ENCODE results near the gene HAGH.

Gene HAGH

DNA sequence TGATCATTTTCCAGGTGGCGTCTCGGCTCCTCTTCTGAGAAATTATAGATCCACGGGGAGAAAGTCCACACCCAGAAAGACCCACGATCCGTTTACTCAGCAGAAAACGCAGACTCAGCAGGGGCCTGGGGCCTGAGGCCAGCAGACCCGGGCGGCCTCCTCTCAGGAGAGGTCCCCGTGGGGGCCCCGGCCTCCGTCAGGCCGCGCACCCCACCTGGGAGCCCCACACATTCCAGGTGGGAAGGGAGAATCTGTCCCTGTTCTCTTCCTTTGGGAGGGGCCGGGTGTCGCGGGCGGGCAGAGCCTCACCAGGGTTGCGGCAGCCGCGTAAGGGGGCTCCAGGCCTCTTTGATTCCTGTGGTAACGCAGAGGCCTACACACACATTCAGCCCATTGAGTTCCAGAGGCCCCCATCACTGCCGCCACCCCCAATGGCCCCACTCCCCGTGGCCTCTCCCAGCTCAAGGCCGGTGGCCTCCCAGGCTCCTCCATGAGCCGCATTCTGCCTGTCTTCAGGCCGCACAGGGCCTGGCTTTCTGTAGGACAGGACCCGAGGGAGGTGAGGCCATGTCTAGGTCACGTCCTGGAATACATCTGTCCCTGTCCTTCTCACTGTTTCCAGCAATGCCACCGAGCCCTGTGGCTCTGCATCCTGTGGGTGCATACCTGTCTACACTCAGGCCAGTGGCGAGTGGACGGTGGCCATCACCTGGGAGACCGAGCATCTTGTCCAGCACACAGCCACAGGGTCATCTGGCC is 31.5 kb downstream of the HAGH start:
- TF ChIP-seq, protein P1, sequence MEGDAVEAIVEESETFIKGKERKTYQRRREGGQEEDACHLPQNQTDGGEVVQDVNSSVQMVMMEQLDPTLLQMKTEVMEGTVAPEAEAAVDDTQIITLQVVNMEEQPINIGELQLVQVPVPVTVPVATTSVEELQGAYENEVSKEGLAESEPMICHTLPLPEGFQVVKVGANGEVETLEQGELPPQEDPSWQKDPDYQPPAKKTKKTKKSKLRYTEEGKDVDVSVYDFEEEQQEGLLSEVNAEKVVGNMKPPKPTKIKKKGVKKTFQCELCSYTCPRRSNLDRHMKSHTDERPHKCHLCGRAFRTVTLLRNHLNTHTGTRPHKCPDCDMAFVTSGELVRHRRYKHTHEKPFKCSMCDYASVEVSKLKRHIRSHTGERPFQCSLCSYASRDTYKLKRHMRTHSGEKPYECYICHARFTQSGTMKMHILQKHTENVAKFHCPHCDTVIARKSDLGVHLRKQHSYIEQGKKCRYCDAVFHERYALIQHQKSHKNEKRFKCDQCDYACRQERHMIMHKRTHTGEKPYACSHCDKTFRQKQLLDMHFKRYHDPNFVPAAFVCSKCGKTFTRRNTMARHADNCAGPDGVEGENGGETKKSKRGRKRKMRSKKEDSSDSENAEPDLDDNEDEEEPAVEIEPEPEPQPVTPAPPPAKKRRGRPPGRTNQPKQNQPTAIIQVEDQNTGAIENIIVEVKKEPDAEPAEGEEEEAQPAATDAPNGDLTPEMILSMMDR (IDR thresholded peaks at IDR 0.05; ENCODE audit: low read depth, low read length), result no peak
- DNase-seq (ENCODE audit: low read depth in 2 of 2), result no peak
- H3K4me3 ChIP-seq (replicated peaks in 1 of 2; ENCODE audit: low read depth in 2 of 2, low read length in 2 of 2), result no peak overlapping the region

DNA sequence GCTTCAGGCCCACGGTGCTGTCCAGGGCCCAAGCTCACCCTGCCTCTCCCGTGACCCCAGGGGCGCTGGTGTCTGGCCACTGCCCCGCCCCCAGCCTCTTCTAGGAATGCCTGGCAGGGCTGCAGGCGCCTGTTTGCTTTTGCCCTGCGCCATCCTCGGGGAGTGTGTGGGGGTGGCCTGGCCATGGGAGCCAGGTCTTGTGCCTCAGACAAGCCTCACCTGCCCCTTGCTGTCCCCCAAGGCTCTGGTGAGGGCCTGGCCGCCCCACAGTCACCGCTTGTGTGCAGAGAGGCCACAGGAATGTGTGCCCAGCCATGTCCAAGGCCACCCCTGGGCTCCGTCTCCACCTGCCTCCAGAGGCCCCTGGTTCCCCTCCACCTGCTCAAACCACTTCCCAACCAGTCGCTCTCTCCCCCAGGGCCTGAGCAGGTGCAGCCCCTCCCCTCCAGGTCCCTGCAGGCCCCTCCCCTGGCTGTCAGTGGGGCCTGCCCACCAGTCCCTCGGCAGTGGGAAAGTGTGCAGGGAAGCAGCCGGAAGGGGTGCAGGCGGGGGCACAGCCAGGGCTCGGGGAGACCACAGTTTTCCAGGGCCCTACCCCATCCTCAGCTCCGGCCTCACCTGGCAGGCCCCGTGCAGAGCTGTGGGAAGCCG is 32.3 kb downstream of the HAGH start:
- TF ChIP-seq, protein P1 (IDR thresholded peaks at IDR 0.05; ENCODE audit: low read depth, low read length), result no peak
- H3K4me3 ChIP-seq (replicated peaks in 1 of 2; ENCODE audit: low read depth in 2 of 2, low read length in 2 of 2), result no peak overlapping the region
- DNase-seq (ENCODE audit: low read depth in 2 of 2), result no peak

DNA sequence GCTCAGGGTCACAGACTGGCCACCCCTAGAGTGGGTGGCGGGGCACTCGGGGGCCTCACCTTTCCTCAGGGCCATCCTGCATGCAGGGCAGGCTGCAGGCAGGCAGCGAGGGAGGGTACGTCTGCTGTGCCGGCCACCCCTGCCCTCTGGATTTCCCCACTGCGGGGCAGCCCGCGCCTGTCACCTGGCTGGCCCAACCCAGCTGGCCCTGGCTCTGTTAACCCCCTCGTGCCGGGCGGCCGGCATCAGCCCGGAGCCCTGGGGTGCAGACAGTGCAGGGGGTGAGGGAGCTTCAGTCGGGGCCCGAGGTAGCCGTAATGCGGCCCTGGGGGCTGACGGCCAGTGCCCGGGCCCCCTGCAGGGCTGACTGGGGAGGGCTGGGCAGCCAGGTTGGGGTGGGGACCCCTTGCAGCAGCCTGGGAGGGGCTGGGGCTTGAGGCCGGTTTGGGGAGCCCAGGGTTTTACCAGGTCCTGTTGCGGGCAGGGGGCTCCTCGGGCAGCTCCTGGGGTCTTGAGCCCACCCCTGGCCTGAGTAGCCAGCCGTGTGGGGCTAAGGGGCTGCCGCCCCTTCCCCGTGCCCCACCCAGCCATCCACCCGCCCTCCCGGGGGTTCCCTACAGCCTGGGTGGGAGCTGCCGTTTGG is 32.9 kb downstream of the HAGH start, which contains the start of gene IGFALS:
Gene IGFALS, minus strand, starts transcription at position 128 of the 643 bp plus-strand sequence. Its CDS starts 53 bp downstream, at position 75.
- TF ChIP-seq, protein P1 (IDR thresholded peaks at IDR 0.05; ENCODE audit: low read depth, low read length), result no peak
- H3K4me3 ChIP-seq (replicated peaks in 1 of 2; ENCODE audit: low read depth in 2 of 2, low read length in 2 of 2), result no peak within 1 kb of the TSS
- no peak for DNase-seq (ENCODE audit: low read depth in 2 of 2)

DNA sequence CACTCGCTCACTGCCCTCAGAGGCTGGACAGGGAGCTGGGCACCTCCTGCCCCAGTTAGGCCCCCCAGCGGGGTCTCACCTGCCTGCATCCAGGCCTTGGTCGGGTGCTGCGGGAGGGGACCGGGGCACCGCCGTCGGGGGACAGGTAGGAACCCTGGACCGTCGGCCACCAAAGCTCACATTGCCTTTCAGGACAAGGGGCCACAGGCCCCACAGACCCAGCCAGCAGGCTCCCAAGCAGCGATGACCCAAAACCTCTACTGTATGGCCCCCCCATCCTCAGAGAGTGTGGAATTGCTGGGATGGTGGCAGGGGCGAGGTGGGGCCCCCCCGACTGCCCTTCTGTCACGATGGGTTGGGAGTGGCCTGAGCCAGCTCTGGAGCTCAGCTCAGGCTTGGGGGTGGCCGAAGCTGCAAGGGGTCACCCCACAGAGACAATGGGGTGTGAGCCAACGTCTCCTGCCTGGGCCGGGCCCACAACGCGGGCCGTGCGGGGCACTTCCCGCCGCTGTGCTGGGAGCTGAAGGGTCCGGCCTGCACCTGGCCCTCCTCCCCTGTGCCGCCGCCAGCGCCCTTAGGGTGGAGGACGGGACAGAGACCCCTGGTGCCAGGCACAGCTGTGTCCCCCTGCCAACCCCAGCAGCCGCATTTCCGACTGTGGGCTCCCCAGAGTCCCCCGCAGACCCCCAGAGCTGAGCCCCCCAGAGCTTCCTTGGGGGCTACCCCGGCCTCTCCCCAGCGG is 33.6 kb downstream of the HAGH start:
- H3K4me3 ChIP-seq (replicated peaks in 1 of 2; ENCODE audit: low read depth in 2 of 2, low read length in 2 of 2), result no peak overlapping the region
- TF ChIP-seq, protein P1 (IDR thresholded peaks at IDR 0.05; ENCODE audit: low read depth, low read length), result no peak
- no peak for DNase-seq (ENCODE audit: low read depth in 2 of 2)

DNA sequence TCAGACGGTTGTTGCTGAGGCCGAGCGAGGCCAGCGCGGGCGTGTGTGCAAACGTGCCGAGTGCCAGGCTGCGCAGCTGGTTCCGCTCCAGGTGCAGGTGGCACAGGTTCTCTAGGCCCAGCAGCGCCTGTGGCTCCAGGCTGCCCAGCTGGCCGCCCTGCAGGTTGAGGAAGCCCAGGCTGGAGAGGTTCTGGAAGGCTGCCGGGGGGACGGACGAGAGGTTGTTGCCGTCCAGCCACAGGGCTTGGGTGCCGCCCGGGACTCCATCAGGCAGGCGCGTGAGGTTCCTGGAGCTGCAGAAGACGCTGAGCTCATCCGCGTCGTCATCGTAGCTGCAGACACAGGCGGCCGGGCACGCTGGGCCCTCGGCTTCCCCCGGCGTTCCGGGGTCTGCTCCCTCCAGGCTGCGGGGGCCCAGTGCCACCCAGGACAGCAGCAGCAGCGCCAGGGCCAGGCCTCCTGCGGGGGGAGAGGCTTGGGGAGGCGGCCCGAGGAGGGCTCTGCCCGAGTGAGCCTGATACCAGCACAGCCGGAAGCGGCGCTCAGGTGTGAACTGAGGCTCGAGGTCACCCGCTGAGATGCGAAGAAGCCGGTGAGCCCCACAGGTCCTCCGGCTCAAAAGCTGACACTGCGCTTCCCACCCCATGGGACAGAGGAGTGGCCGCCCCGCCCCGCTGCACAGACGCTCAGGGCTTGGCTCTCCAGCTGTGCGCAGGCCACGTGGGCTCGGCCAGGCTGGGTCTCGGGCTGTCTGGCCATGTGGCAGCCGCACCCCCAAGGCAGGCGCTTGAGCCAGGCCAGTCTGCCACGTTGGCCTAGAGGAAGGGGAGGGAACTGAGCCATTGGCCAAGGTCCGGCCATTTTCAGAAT is 34.4 kb downstream of the HAGH start:
- TF ChIP-seq, protein P1 (IDR thresholded peaks at IDR 0.05; ENCODE audit: low read depth, low read length), result no peak
- DNase-seq (ENCODE audit: low read depth in 2 of 2), result no peak
- no peak overlapping the region for H3K4me3 ChIP-seq (replicated peaks in 1 of 2; ENCODE audit: low read depth in 2 of 2, low read length in 2 of 2)

Data from cardiac fibroblast (primary cell).